ENCODE measurements around the gene ACO2. TPM values are rescaled to one million over a fixed set of nuclear protein-coding genes. Genes with fewer than 3 reads are reported as not detected.

Gene ACO2
- total and polyA plus RNA-seq, 2 of the 13 experiments (the other 11 are each of a cell fraction or from before 2014, with no cell fraction given): 19.2 to 45.6 TPM

- TF ChIP-seq HIC2 (CRISPR knock-in tag; IDR thresholded peaks at IDR 0.05; ENCODE audit: low read depth): no peak; the same call in 1 of the 2 replicates
- 0 out of 2 replicates have a peak, but pooled peaks have one; percentile 13 for TF ChIP-seq ZNF12 (CRISPR knock-in tag; IDR thresholded peaks at IDR 0.05)
- TF ChIP-seq ZNF784 (CRISPR knock-in tag; IDR thresholded peaks at IDR 0.05; ENCODE audit: borderline replicate concordance): no peak
- peak; percentile 67 for TF ChIP-seq MAX (IDR thresholded peaks at IDR 0.05)
- 0 out of 2 replicates have a peak, but pooled peaks have one; percentile 8 for TF ChIP-seq UBTF (CRISPR knock-in tag; IDR thresholded peaks at IDR 0.05)
- TF ChIP-seq ZNF160 (CRISPR knock-in tag; IDR thresholded peaks at IDR 0.05): 0 out of 2 replicates have a peak, but pooled peaks have one; percentile 22
- TF ChIP-seq SP2 (CRISPR knock-in tag; IDR thresholded peaks at IDR 0.05): no peak
- TF ChIP-seq PHF8 (CRISPR knock-in tag; IDR thresholded peaks at IDR 0.05): 0 out of 2 replicates have a peak, but pooled peaks have one; percentile 16
- no peak for TF ChIP-seq ZNF720 (CRISPR knock-in tag; IDR thresholded peaks at IDR 0.05)
- 0 out of 2 replicates have a peak, but pooled peaks have one; percentile 1 for TF ChIP-seq ZMYM4 (CRISPR knock-in tag; IDR thresholded peaks at IDR 0.05)
- TF ChIP-seq MED1 (CRISPR knock-in tag; IDR thresholded peaks at IDR 0.05): peak; percentile 14; the same call in 1 of the 2 replicates
- TF ChIP-seq SNAPC5 (CRISPR knock-in tag; IDR thresholded peaks at IDR 0.05; ENCODE audit: borderline replicate concordance): no peak
- no peak for TF ChIP-seq MAF1 (CRISPR knock-in tag; IDR thresholded peaks at IDR 0.05; ENCODE audit: borderline replicate concordance)
- TF ChIP-seq ARID3A (IDR thresholded peaks at IDR 0.05; ENCODE audit: low read depth, low read length): no peak
- peak; percentile 28; the same call in 1 of the 2 replicates for TF ChIP-seq ISL2 (CRISPR knock-in tag; IDR thresholded peaks at IDR 0.05)
- TF ChIP-seq ETV5 (CRISPR knock-in tag; IDR thresholded peaks at IDR 0.05; ENCODE audit: borderline replicate concordance): no peak
- 0 out of 2 replicates have a peak, but pooled peaks have one; percentile 35 for TF ChIP-seq ZXDC (CRISPR knock-in tag; IDR thresholded peaks at IDR 0.05)
- peak; percentile 9; the same call in 1 of the 2 replicates for TF ChIP-seq GATAD1 (CRISPR knock-in tag; IDR thresholded peaks at IDR 0.05)
- TF ChIP-seq SMAD3 (CRISPR knock-in tag; IDR thresholded peaks at IDR 0.05): 0 out of 2 replicates have a peak, but pooled peaks have one; percentile 22
Observed at GRCh38 chr22:41447435-41448188, 21.3 kb upstream of the ACO2 start (continued).

Measured in HepG2 (cell line).